ENCODE results near the gene CA9. TPM values are rescaled to one million over a fixed set of nuclear protein-coding genes. Genes with fewer than 3 reads are reported as not detected.

CA9 gene
- total and polyA plus RNA-seq, 4 experiments from 2014 or later, result not detected

- peaks cover 64% of the 10 kb centered on the region for H3K4me1 ChIP-seq (ENCODE audit: insufficient read depth, low read length)
- Mint-ChIP-seq H3K4me1 (peaks cover 48 to 78% (median 61%) of the 10 kb centered on the region in 4 donors), H3K27me3 (peaks cover 2 to 4% of the 10 kb centered on the region in 2 donors), H3K9me3 (peaks cover 0 to 8% (median 4%) of the 10 kb centered on the region in 8 donors), H3K36me3 (peaks cover 20 to 39% of the 10 kb centered on the region in 2 donors), H3K4me3 (peak overlapping the region; percentile 83 to 95 (median 92)), H3K27ac (peak overlapping the region; percentile 95 to 100 (median 99))
- ChIA-PET POLR2A (ENCODE audit: partially characterized antibody) (interaction anchor here (1.0 to 12.3 kb wide), 15 partner anchors 9 to 1036 kb away, joined by 3 to 420 read pairs (median 14); partner anchors contain the start of genes CD72, CREB3, DCTN3 and GBA2), CTCF (ENCODE audit: partially characterized antibody) (interaction anchor here (0.8 to 19.4 kb wide), 14 partner anchors 9 to 156 kb away, joined by 3 to 339 read pairs (median 18); partner anchors contain the start of genes ARHGEF39, CD72, CREB3 and GBA2)
- no peaks in the 10 kb centered on the region for H3K27me3 ChIP-seq (ENCODE audit: insufficient read depth, low read length)
- peak overlapping the region; percentile 96 for H3K27ac ChIP-seq (ENCODE audit: low read depth, low read length)
- peak overlapping the region; percentile 67 to 90 for H3K4me3 ChIP-seq (ENCODE audit: low read length in 2 of 2)
- intact Hi-C loops (cut with micrococcal nuclease), result loop anchor here (1.0 to 5.0 kb wide), 4 partner anchors 11 to 670 kb away; partner anchors contain the start of genes DNAJB5 and HINT2
- peak in 2 of 5 donors; percentile 24 to 37 for DNase-seq
- peaks cover 10% of the 10 kb centered on the region for H3K36me3 ChIP-seq (ENCODE audit: insufficient read depth, low read length)
- no peaks in the 10 kb centered on the region for H3K9me3 ChIP-seq (ENCODE audit: control insufficient read depth in 1 of 2, low read length in 2 of 2)
Measured at GRCh38 chr9:35656831-35657545, 16.7 kb upstream of the CA9 start.

GRCh38 chr9:35657546-35658136, 16.1 kb upstream of the CA9 start, which contains the start of gene RMRP:
RMRP (minus strand) TSS chr9:35658019.
- no peaks in the 10 kb centered on the region for H3K27me3 ChIP-seq (ENCODE audit: insufficient read depth, low read length)
- Mint-ChIP-seq H3K27me3 (peaks cover 2 to 4% of the 10 kb centered on the region in 2 donors), H3K27ac (peak within 1 kb of the TSS; percentile 95 to 100 (median 99)), H3K9me3 (peaks cover 0 to 8% (median 4%) of the 10 kb centered on the region in 8 donors), H3K4me1 (peaks cover 52 to 78% (median 64%) of the 10 kb centered on the region in 4 donors), H3K36me3 (peaks cover 21 to 40% of the 10 kb centered on the region in 2 donors), H3K4me3 (peak within 1 kb of the TSS; percentile 86 to 95 (median 92))
- CTCF ChIA-PET (ENCODE audit: partially characterized antibody), result interaction anchor here (0.7 to 19.4 kb wide), 28 partner anchors 8 to 1835 kb away, joined by 3 to 339 read pairs (median 6); partner anchors contain the start of genes ARHGEF39, CD72, CREB3 and GBA2
- DNase-seq, result peak; percentile 91 to 96 (median 93)
- H3K4me3 ChIP-seq (ENCODE audit: low read length in 2 of 2), result peak within 1 kb of the TSS; percentile 67 to 90
- POLR2A ChIA-PET (ENCODE audit: partially characterized antibody), result interaction anchor here (0.9 to 12.3 kb wide), 18 partner anchors 9 to 1037 kb away, joined by 3 to 420 read pairs (median 11); partner anchors contain the start of genes CD72, CREB3, DCTN3 and FAM221B
- H3K4me1 ChIP-seq (ENCODE audit: insufficient read depth, low read length), result peaks cover 64% of the 10 kb centered on the region
- H3K9me3 ChIP-seq (ENCODE audit: control insufficient read depth in 1 of 2, low read length in 2 of 2), result no peaks in the 10 kb centered on the region
- H3K36me3 ChIP-seq (ENCODE audit: insufficient read depth, low read length), result peaks cover 10% of the 10 kb centered on the region
- intact Hi-C loops (cut with micrococcal nuclease), result loop anchor here (1.0 to 5.0 kb wide), 10 partner anchors 11 to 670 kb away; partner anchors contain the start of genes CREB3, DNAJB5, GBA2 and HINT2
- peak within 1 kb of the TSS; percentile 96 for H3K27ac ChIP-seq (ENCODE audit: low read depth, low read length)

- Mint-ChIP-seq H3K36me3 (peaks cover 21 to 40% of the 10 kb centered on the region in 2 donors), H3K4me1 (peaks cover 60 to 85% (median 72%) of the 10 kb centered on the region in 4 donors), H3K9me3 (peaks cover 0 to 9% (median 4%) of the 10 kb centered on the region in 8 donors), H3K4me3 (peak within 1 kb of the TSS; percentile 86 to 95 (median 92)), H3K27me3 (peaks cover 2 to 4% of the 10 kb centered on the region in 2 donors), H3K27ac (peak within 1 kb of the TSS; percentile 95 to 100 (median 99))
- CTCF ChIA-PET (ENCODE audit: partially characterized antibody), result interaction anchor here (0.7 to 19.4 kb wide), 30 partner anchors 7 to 1835 kb away, joined by 3 to 339 read pairs (median 6); partner anchors contain the start of genes ARHGEF39, CD72, CREB3 and GBA2
- POLR2A ChIA-PET (ENCODE audit: partially characterized antibody), result interaction anchor here (0.8 to 12.3 kb wide), 19 partner anchors 8 to 1038 kb away, joined by 3 to 420 read pairs (median 9); partner anchors contain the start of genes CD72, CREB3, DCTN3 and FAM221B
- peak; percentile 86 to 92 (median 88) for DNase-seq
- Histone ChIP-seq H3K27ac (ENCODE audit: low read depth, low read length) (peak within 1 kb of the TSS; percentile 96), H3K9me3 (ENCODE audit: control insufficient read depth in 1 of 2, low read length in 2 of 2) (no peaks in the 10 kb centered on the region), H3K4me3 (ENCODE audit: low read length in 2 of 2) (peak within 1 kb of the TSS; percentile 67 to 90), H3K27me3 (ENCODE audit: insufficient read depth, low read length) (no peaks in the 10 kb centered on the region), H3K36me3 (ENCODE audit: insufficient read depth, low read length) (peaks cover 10% of the 10 kb centered on the region), H3K4me1 (ENCODE audit: insufficient read depth, low read length) (peaks cover 71% of the 10 kb centered on the region)
- intact Hi-C loops (cut with micrococcal nuclease), result loop anchor here (1.0 to 5.0 kb wide), 8 partner anchors 38 to 671 kb away; partner anchors contain the start of genes CREB3, DNAJB5, GBA2 and RGP1
Measured at GRCh38 chr9:35658137-35658967, 15.4 kb upstream of the CA9 start, which contains the start of gene CCDC107. CCDC107 (plus strand) TSS chr9:35658292; CDS start chr9:35658380, 88 bp downstream.

- no peak for DNase-seq
- H3K27me3 Mint-ChIP-seq, result peaks cover 2 to 4% of the 10 kb centered on the region in 2 donors
- H3K4me3 Mint-ChIP-seq, result peak overlapping the region; percentile 86 to 95 (median 92)
- Histone ChIP-seq H3K27ac (ENCODE audit: low read depth, low read length) (peak overlapping the region; percentile 96), H3K4me1 (ENCODE audit: insufficient read depth, low read length) (peaks cover 76% of the 10 kb centered on the region), H3K27me3 (ENCODE audit: insufficient read depth, low read length) (no peaks in the 10 kb centered on the region), H3K4me3 (ENCODE audit: low read length in 2 of 2) (peak overlapping the region; percentile 42 to 90), H3K36me3 (ENCODE audit: insufficient read depth, low read length) (peaks cover 10% of the 10 kb centered on the region), H3K9me3 (ENCODE audit: control insufficient read depth in 1 of 2, low read length in 2 of 2) (no peaks in the 10 kb centered on the region)
- H3K4me1 Mint-ChIP-seq, result peaks cover 61 to 91% (median 76%) of the 10 kb centered on the region in 4 donors
- H3K27ac Mint-ChIP-seq, result peak overlapping the region; percentile 91 to 100 (median 96)
- CTCF ChIA-PET (ENCODE audit: partially characterized antibody), result interaction anchor here (0.9 to 19.4 kb wide), 18 partner anchors 9 to 287 kb away, joined by 3 to 339 read pairs (median 10); partner anchors contain the start of genes CD72, CREB3, GBA2 and RGP1
- H3K36me3 Mint-ChIP-seq, result peaks cover 21 to 40% of the 10 kb centered on the region in 2 donors
- POLR2A ChIA-PET (ENCODE audit: partially characterized antibody), result interaction anchor here (0.8 to 12.3 kb wide), 15 partner anchors 12 to 545 kb away, joined by 3 to 420 read pairs (median 14); partner anchors contain the start of genes CD72, CREB3, FAM221B and GBA2
- intact Hi-C loops (cut with micrococcal nuclease), result loop anchor here (1.0 to 5.0 kb wide), 8 partner anchors 37 to 672 kb away; partner anchors contain the start of genes CREB3, DNAJB5, GBA2 and RGP1
- peaks cover 0 to 9% (median 4%) of the 10 kb centered on the region in 8 donors for H3K9me3 Mint-ChIP-seq
Measured at GRCh38 chr9:35658968-35659220, 14.8 kb upstream of the CA9 start.

- no peak for DNase-seq
- CTCF ChIA-PET (ENCODE audit: partially characterized antibody), result interaction anchor here (0.9 to 19.4 kb wide), 15 partner anchors 8 to 286 kb away, joined by 3 to 339 read pairs (median 11); partner anchors contain the start of genes CD72, CREB3, SIT1 and TESK1
- Histone ChIP-seq H3K36me3 (ENCODE audit: insufficient read depth, low read length) (peaks cover 10% of the 10 kb centered on the region), H3K9me3 (ENCODE audit: control insufficient read depth in 1 of 2, low read length in 2 of 2) (no peaks in the 10 kb centered on the region), H3K27ac (ENCODE audit: low read depth, low read length) (peak overlapping the region; percentile 96), H3K4me3 (ENCODE audit: low read length in 2 of 2) (peak overlapping the region; percentile 42 to 90), H3K4me1 (ENCODE audit: insufficient read depth, low read length) (peaks cover 79% of the 10 kb centered on the region), H3K27me3 (ENCODE audit: insufficient read depth, low read length) (no peaks in the 10 kb centered on the region)
- POLR2A ChIA-PET (ENCODE audit: partially characterized antibody), result interaction anchor here (0.8 to 12.3 kb wide), 12 partner anchors 12 to 546 kb away, joined by 3 to 420 read pairs (median 22); partner anchors contain the start of genes CD72, CREB3, GBA2 and HINT2
- H3K36me3 Mint-ChIP-seq, result peaks cover 21 to 40% of the 10 kb centered on the region in 2 donors
- intact Hi-C loops (cut with micrococcal nuclease), result loop anchor here (5.0 kb wide), 2 partner anchors 547 to 672 kb away; partner anchors contain the start of gene DNAJB5
- H3K9me3 Mint-ChIP-seq, result peaks cover 0 to 9% (median 4%) of the 10 kb centered on the region in 8 donors
- H3K4me3 Mint-ChIP-seq, result peak overlapping the region; percentile 86 to 95 (median 92)
- H3K27ac Mint-ChIP-seq, result peak overlapping the region; percentile 91 to 100 (median 96)
- H3K4me1 Mint-ChIP-seq, result peaks cover 64 to 94% (median 78%) of the 10 kb centered on the region in 4 donors
- H3K27me3 Mint-ChIP-seq, result peaks cover 2 to 4% of the 10 kb centered on the region in 2 donors
Measured at GRCh38 chr9:35659340-35659739, 14.4 kb upstream of the CA9 start.
